ENCODE results near the gene DPYSL5.

Gene DPYSL5

DNA sequence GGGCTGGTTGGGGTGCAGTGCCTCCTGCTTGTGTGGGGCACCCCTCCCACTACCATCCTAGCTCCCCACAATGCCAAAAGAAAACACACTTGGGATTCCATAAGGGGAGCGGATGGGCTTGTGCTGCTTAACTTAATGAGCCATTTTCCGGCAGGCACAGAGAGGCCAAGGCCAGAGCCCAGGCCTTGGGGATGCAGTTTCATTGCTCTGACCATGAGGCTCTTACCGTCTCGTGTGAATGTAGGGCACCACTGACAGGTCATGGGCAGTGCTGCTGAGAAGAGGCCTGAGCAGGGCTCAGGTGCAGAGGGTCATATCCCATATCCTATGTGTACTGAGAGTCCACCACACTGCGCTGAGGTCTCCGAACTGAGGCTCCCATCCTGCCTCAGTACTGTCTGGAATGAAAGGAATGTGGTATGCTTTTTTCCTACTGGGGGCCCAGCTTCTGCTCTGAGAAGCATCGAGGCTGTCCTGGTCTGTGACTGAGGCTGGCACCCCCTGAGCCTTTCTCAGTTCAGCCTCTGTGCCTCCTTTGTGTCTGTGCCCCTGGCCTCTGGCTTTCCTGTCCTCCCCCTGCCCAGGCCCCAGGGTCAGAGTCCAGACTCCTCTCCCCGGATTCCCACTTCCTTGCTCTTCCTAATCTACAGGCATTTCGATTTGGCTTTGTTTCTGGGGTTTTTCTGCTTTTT is 77.3 kb downstream of the DPYSL5 start:
- CTCF ChIA-PET, result interaction anchor here (1.0 to 1.2 kb wide), 2 partner anchors 59 to 79 kb away, joined by 3 to 9 read pairs; no protein-coding TSS in a partner anchor
- no peak overlapping the region for H3K27ac ChIP-seq (ENCODE audit: insufficient read depth in 1 of 2, low read depth in 1 of 2, low read length in 2 of 2, poor library complexity in 1 of 2, severe bottlenecking in 2 of 2)
- H3K27me3 ChIP-seq (replicated peaks in 2 of 5; ENCODE audit: control insufficient read depth in 4 of 5, insufficient read depth in 5 of 5, low read length in 4 of 5), result peaks cover 0 to 2% (median 0%) of the 10 kb centered on the region in 5 experiments
- POLR2A ChIA-PET, result no interaction called here
- H3K4me1 ChIP-seq (ENCODE audit: control extremely low read depth in 1 of 4, control insufficient read depth in 4 of 4, insufficient read depth in 4 of 4, low read length in 3 of 4), result peaks cover 0 to 6% (median 2%) of the 10 kb centered on the region in 4 experiments
- H3K4me3 ChIP-seq (ENCODE audit: control insufficient read depth in 1 of 7, extremely low read depth in 1 of 7, insufficient read depth in 4 of 7, low read depth in 2 of 7, low read length in 6 of 7), result no peak overlapping the region
- no peaks in the 10 kb centered on the region for H3K36me3 ChIP-seq (ENCODE audit: control insufficient read depth in 4 of 4, insufficient read depth in 4 of 4, low read length in 3 of 4)
- DNase-seq, result no peak
- H3K9me3 ChIP-seq (ENCODE audit: control extremely low read depth in 1 of 5, control insufficient read depth in 4 of 5, insufficient read depth in 2 of 5, low read depth in 1 of 5, low read length in 4 of 5), result no peaks in the 10 kb centered on the region
- WGBS (ENCODE audit: insufficient coverage), result 94% methylated on average over 6 of the region's 9 CpGs

GRCh38 chr2:26927221-26927620 is 79.3 kb downstream of the DPYSL5 start:
- Histone ChIP-seq H3K27ac (ENCODE audit: insufficient read depth in 1 of 2, low read depth in 1 of 2, low read length in 2 of 2, poor library complexity in 1 of 2, severe bottlenecking in 2 of 2) (no peak overlapping the region), H3K4me1 (ENCODE audit: control extremely low read depth in 1 of 4, control insufficient read depth in 4 of 4, insufficient read depth in 4 of 4, low read length in 3 of 4) (peaks cover 0 to 6% (median 2%) of the 10 kb centered on the region in 4 experiments), H3K4me3 (ENCODE audit: control insufficient read depth in 1 of 7, extremely low read depth in 1 of 7, insufficient read depth in 4 of 7, low read depth in 2 of 7, low read length in 6 of 7) (no peak overlapping the region), H3K27me3 (replicated peaks in 2 of 5; ENCODE audit: control insufficient read depth in 4 of 5, insufficient read depth in 5 of 5, low read length in 4 of 5) (peaks cover 0 to 1% (median 0%) of the 10 kb centered on the region in 5 experiments), H3K36me3 (ENCODE audit: control insufficient read depth in 4 of 4, insufficient read depth in 4 of 4, low read length in 3 of 4) (no peaks in the 10 kb centered on the region), H3K9me3 (ENCODE audit: control extremely low read depth in 1 of 5, control insufficient read depth in 4 of 5, insufficient read depth in 2 of 5, low read depth in 1 of 5, low read length in 4 of 5) (no peaks in the 10 kb centered on the region)
- CTCF ChIA-PET, result interaction anchor here (1.7 kb wide), 1 partner anchor 81 kb away, joined by 6 read pairs; no protein-coding TSS in a partner anchor
- 94% methylated on average over 7 of the region's 9 CpGs for WGBS (ENCODE audit: insufficient coverage)
- DNase-seq, result no peak
- POLR2A ChIA-PET, result no interaction called here

GRCh38 chr2:26932974-26933373 is 85.0 kb downstream of the DPYSL5 start:
- ChIA-PET POLR2A (no interaction called here), CTCF (interaction anchor here (1.3 to 2.4 kb wide), 2 partner anchors 10 to 87 kb away, joined by 7 to 10 read pairs; no protein-coding TSS in a partner anchor)
- Histone ChIP-seq H3K4me1 (ENCODE audit: control extremely low read depth in 1 of 4, control insufficient read depth in 4 of 4, insufficient read depth in 4 of 4, low read length in 3 of 4) (no peaks in the 10 kb centered on the region), H3K27me3 (replicated peaks in 2 of 5; ENCODE audit: control insufficient read depth in 4 of 5, insufficient read depth in 5 of 5, low read length in 4 of 5) (no peaks in the 10 kb centered on the region), H3K4me3 (ENCODE audit: control insufficient read depth in 1 of 7, extremely low read depth in 1 of 7, insufficient read depth in 4 of 7, low read depth in 2 of 7, low read length in 6 of 7) (no peak overlapping the region), H3K27ac (ENCODE audit: insufficient read depth in 1 of 2, low read depth in 1 of 2, low read length in 2 of 2, poor library complexity in 1 of 2, severe bottlenecking in 2 of 2) (no peak overlapping the region), H3K9me3 (ENCODE audit: control extremely low read depth in 1 of 5, control insufficient read depth in 4 of 5, insufficient read depth in 2 of 5, low read depth in 1 of 5, low read length in 4 of 5) (no peaks in the 10 kb centered on the region), H3K36me3 (ENCODE audit: control insufficient read depth in 4 of 4, insufficient read depth in 4 of 4, low read length in 3 of 4) (no peaks in the 10 kb centered on the region)
- DNase-seq, result no peak
- WGBS (ENCODE audit: insufficient coverage), result 98% methylated on average over 7 of the region's 11 CpGs

- ChIA-PET POLR2A (no interaction called here), CTCF (interaction anchor here (2.4 to 3.4 kb wide), 2 partner anchors 87 to 88 kb away, joined by 10 to 19 read pairs; no protein-coding TSS in a partner anchor)
- Histone ChIP-seq H3K27me3 (replicated peaks in 2 of 5; ENCODE audit: control insufficient read depth in 4 of 5, insufficient read depth in 5 of 5, low read length in 4 of 5) (no peaks in the 10 kb centered on the region), H3K4me1 (ENCODE audit: control extremely low read depth in 1 of 4, control insufficient read depth in 4 of 4, insufficient read depth in 4 of 4, low read length in 3 of 4) (no peaks in the 10 kb centered on the region), H3K27ac (ENCODE audit: insufficient read depth in 1 of 2, low read depth in 1 of 2, low read length in 2 of 2, poor library complexity in 1 of 2, severe bottlenecking in 2 of 2) (no peak overlapping the region), H3K9me3 (ENCODE audit: control extremely low read depth in 1 of 5, control insufficient read depth in 4 of 5, insufficient read depth in 2 of 5, low read depth in 1 of 5, low read length in 4 of 5) (no peaks in the 10 kb centered on the region), H3K36me3 (ENCODE audit: control insufficient read depth in 4 of 4, insufficient read depth in 4 of 4, low read length in 3 of 4) (no peaks in the 10 kb centered on the region), H3K4me3 (ENCODE audit: control insufficient read depth in 1 of 7, extremely low read depth in 1 of 7, insufficient read depth in 4 of 7, low read depth in 2 of 7, low read length in 6 of 7) (no peak overlapping the region)
- WGBS (ENCODE audit: insufficient coverage), result 91% methylated on average over 16 of the region's 16 CpGs
- DNase-seq, result no peak
Measured at GRCh38 chr2:26933431-26934334, 85.8 kb downstream of the DPYSL5 start.

GRCh38 chr2:26934335-26934724 is 86.4 kb downstream of the DPYSL5 start:
- WGBS (ENCODE audit: insufficient coverage), result 87% methylated on average over 10 of the region's 10 CpGs
- no peak for DNase-seq
- H3K9me3 ChIP-seq (ENCODE audit: control extremely low read depth in 1 of 5, control insufficient read depth in 4 of 5, insufficient read depth in 2 of 5, low read depth in 1 of 5, low read length in 4 of 5), result no peaks in the 10 kb centered on the region

GRCh38 chr2:26934985-26935384 is 87.1 kb downstream of the DPYSL5 start:
- ChIA-PET CTCF (interaction anchor here (0.6 to 3.4 kb wide), 2 partner anchors 42 to 89 kb away, joined by 3 to 19 read pairs; no protein-coding TSS in a partner anchor), POLR2A (no interaction called here)
- Histone ChIP-seq H3K36me3 (ENCODE audit: control insufficient read depth in 4 of 4, insufficient read depth in 4 of 4, low read length in 3 of 4) (no peaks in the 10 kb centered on the region), H3K27ac (ENCODE audit: insufficient read depth in 1 of 2, low read depth in 1 of 2, low read length in 2 of 2, poor library complexity in 1 of 2, severe bottlenecking in 2 of 2) (no peak overlapping the region), H3K4me1 (ENCODE audit: control extremely low read depth in 1 of 4, control insufficient read depth in 4 of 4, insufficient read depth in 4 of 4, low read length in 3 of 4) (no peaks in the 10 kb centered on the region), H3K4me3 (ENCODE audit: control insufficient read depth in 1 of 7, extremely low read depth in 1 of 7, insufficient read depth in 4 of 7, low read depth in 2 of 7, low read length in 6 of 7) (no peak overlapping the region), H3K27me3 (replicated peaks in 2 of 5; ENCODE audit: control insufficient read depth in 4 of 5, insufficient read depth in 5 of 5, low read length in 4 of 5) (no peaks in the 10 kb centered on the region), H3K9me3 (ENCODE audit: control extremely low read depth in 1 of 5, control insufficient read depth in 4 of 5, insufficient read depth in 2 of 5, low read depth in 1 of 5, low read length in 4 of 5) (no peaks in the 10 kb centered on the region)
- no peak for DNase-seq
- 49% methylated on average over 2 of the region's 3 CpGs for WGBS (ENCODE audit: insufficient coverage)

More at GRCh38 chr2:26934335-26934724, 86.4 kb downstream of the DPYSL5 start:
- Histone ChIP-seq H3K27ac (ENCODE audit: insufficient read depth in 1 of 2, low read depth in 1 of 2, low read length in 2 of 2, poor library complexity in 1 of 2, severe bottlenecking in 2 of 2) (no peak overlapping the region), H3K4me3 (ENCODE audit: control insufficient read depth in 1 of 7, extremely low read depth in 1 of 7, insufficient read depth in 4 of 7, low read depth in 2 of 7, low read length in 6 of 7) (no peak overlapping the region), H3K27me3 (replicated peaks in 2 of 5; ENCODE audit: control insufficient read depth in 4 of 5, insufficient read depth in 5 of 5, low read length in 4 of 5) (no peaks in the 10 kb centered on the region), H3K4me1 (ENCODE audit: control extremely low read depth in 1 of 4, control insufficient read depth in 4 of 4, insufficient read depth in 4 of 4, low read length in 3 of 4) (no peaks in the 10 kb centered on the region), H3K36me3 (ENCODE audit: control insufficient read depth in 4 of 4, insufficient read depth in 4 of 4, low read length in 3 of 4) (no peaks in the 10 kb centered on the region)
- ChIA-PET POLR2A (no interaction called here), CTCF (interaction anchor here (3.4 kb wide), 1 partner anchor 88 kb away, joined by 19 read pairs; no protein-coding TSS in a partner anchor)
